ENCODE measurements around the gene ACOXL.

Gene ACOXL

GRCh38 chr2:111139637-111140317 is 407.4 kb downstream of the ACOXL start:
- no peak for TF ChIP-seq CTCF (IDR thresholded peaks at IDR 0.05; ENCODE audit: insufficient read depth, missing control alignments)
- DNase-seq (ENCODE audit: insufficient read length, low spot score), result no peak
- no peak for FAIRE-seq

- FAIRE-seq (no peak), DNase-seq (ENCODE audit: insufficient read length, low spot score) (no peak)
- no peak for TF ChIP-seq CTCF (IDR thresholded peaks at IDR 0.05; ENCODE audit: insufficient read depth, missing control alignments)
Measured at GRCh38 chr2:111140815-111141214, 408.4 kb downstream of the ACOXL start.

DNA sequence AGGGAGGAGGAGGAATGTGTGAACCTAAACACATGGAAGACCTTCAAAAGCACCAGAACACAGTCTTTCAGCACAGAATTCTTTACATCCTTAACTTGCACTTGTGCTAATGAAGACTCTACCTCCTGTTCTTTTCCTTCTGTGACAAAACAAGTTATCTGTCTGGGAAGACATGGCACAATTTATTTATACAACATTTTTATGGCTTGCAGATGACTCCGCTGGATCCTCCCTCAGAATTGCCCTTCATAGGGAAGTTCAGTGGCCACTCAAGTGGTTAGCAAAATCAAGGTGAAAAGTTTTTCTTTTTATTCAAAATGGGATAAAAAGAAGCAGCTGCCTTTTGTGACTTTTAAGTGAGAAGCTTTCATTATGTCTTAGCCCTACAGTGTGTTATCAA is 409.7 kb downstream of the ACOXL start:
- TF ChIP-seq CTCF (IDR thresholded peaks at IDR 0.05; ENCODE audit: insufficient read depth, missing control alignments), result no peak
- DNase-seq (ENCODE audit: insufficient read length, low spot score) (no peak), FAIRE-seq (no peak)

GRCh38 chr2:111143107-111143842 is 410.9 kb downstream of the ACOXL start:
- no peak for TF ChIP-seq CTCF (IDR thresholded peaks at IDR 0.05; ENCODE audit: insufficient read depth, missing control alignments)
- FAIRE-seq (no peak), DNase-seq (ENCODE audit: insufficient read length, low spot score) (no peak)

DNA sequence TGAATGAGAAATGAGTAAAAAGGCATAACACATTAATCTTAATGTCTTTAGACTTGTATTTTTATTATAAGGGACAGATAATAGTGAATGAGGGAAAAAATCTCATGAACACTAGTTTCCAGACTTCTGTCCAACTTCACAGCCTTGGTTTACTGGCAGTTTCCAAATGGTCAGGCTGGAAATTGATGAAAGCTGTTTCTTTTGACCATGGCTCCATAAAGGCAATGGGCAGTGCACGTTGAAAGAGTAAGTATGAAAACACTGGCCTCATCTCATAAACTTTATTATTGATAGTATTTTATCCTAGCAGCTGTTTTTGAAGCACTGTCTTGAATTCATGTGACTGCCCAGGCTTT is 411.4 kb downstream of the ACOXL start:
- TF ChIP-seq CTCF (IDR thresholded peaks at IDR 0.05; ENCODE audit: insufficient read depth, missing control alignments), result no peak
- FAIRE-seq (no peak), DNase-seq (ENCODE audit: insufficient read length, low spot score) (no peak)

DNA sequence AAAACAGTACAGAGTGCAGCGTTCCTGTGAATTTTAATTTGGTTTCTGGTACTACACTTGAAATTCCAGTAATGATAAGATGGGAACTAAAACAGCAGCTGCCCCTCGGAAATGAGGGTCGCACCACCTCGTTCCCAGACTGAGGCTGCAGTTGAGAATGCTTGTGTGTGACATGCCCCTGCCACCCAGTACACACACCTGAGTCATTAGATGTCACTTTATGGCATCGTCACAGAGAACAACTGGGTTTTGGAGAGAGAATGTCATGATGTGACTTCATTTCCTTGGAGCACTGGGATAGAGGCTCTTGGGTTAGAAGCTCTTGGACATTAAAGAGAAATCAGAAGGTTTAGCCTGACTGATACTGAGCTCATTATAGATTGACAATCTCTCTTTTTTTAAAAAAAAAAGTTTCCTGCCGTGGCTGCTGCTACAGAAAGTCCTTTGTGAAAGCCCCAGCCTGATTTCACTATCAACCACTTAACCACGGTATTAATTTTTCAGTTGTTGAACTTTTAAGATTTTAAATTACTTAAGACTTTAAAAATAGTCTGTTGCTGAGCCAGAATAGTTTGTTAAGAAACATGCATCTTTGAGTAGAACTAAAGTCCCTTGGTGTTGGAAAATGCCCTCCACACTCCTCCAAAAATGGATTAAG is 412.9 kb downstream of the ACOXL start:
- TF ChIP-seq CTCF (IDR thresholded peaks at IDR 0.05; ENCODE audit: insufficient read depth, missing control alignments), result no peak
- no peak for DNase-seq (ENCODE audit: insufficient read length, low spot score)
- FAIRE-seq, result no peak

DNA sequence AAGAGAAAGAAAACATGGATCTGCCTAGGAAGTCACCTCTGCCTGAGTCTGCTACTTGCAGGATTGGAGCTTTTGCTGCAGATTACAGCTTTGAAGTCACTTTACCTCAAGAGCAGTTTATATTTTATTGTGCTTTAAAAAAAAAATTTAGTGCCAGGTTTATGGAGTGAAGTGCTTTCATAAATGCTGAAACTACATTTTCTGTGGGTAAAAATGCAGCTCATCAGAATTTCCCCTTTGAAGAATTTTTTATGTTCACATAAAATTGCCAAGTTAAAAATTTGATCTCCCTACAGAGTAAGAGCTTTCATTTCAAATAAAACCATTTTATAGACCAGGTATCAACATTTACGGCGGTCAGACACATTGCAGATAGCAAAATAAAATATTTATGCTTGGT is 413.6 kb downstream of the ACOXL start:
- DNase-seq (ENCODE audit: insufficient read length, low spot score), result no peak
- FAIRE-seq, result no peak
- TF ChIP-seq CTCF (IDR thresholded peaks at IDR 0.05; ENCODE audit: insufficient read depth, missing control alignments), result no peak
